Right cardiac atrium (tissue), 5 donors: ENCODE measurements around the gene MYL2. TPM values are rescaled to one million over a fixed set of nuclear protein-coding genes. Genes with fewer than 3 reads are reported as not detected.

Experiments used
- ATAC-seq, 2 donors: fragments of 200-7000 bp; cut with Tn5 transposase; one replicate each; pipeline versions ENCODE4 v1.8.0 to v1.9.1; 2020; ENCODE audit warnings: moderate library complexity in 2 of 2, mild to moderate bottlenecking in 1 of 2
- DNase-seq, 3 donors: peaks; one replicate each; pipeline ENCODE4 v3.0.0-alpha.2; 2020
- H3K27ac ChIP-seq: one replicate; pipeline ENCODE4 v1.5.1; 2013; ENCODE audit warnings: mild to moderate bottlenecking, low read length, control low read depth, moderate library complexity
- H3K27me3 ChIP-seq: one replicate; pipeline ENCODE4 v1.6.1; 2013; ENCODE audit not compliant: control insufficient read depth, insufficient read depth
- H3K4me1 ChIP-seq: one replicate; pipeline ENCODE4 v1.6.1; 2013; ENCODE audit warnings: low read length; ENCODE audit not compliant: control insufficient read depth, insufficient read depth
- H3K4me3 ChIP-seq: one replicate; pipeline ENCODE4 v1.5.1; 2013; ENCODE audit warnings: low read length, control low read depth
- H3K9me3 ChIP-seq: one replicate; pipeline ENCODE4 v1.6.1; 2013; ENCODE audit warnings: low read length; ENCODE audit not compliant: control insufficient read depth
- WGBS: extraction: QIAGEN DNeasy Blood & Tissue Kit; methylation state at CpG from one replicate; pipeline ENCODE4 v1.1.7; 2013; 5-methylcytosine and 5-hydroxymethylcytosine counted together
- intact Hi-C, 4 donors: fragments of 100-400 bp; cut with DNase I; formaldehyde crosslinking; loops; one replicate each; pipeline versions ENCODE4 v1.11.0 to v1.14.0; 2022 to 2023
- polyA plus RNA-seq: library from polyadenylated mRNA; stranded (reverse); fragments of 200-250 nt; gene quantifications from one replicate; pipeline ENCODE4 v1.2.3, GENCODE V29; 2013
- total RNA-seq, 4 donors: library from RNA; stranded (reverse); fragmentation: NEBNext Ultra II Directional; extraction: Animal tissue kit (Norgen Biotek cat#: 25700); gene quantifications; one replicate each; pipeline ENCODE4 v1.2.1, GENCODE V29; 2021
- donor health status: healthy with polysubstance abuse.
- donor health status: DM: no; HTN: yes; CAD: no.
- donor health status: DM: no; HTN: no; CAD: no.
- donor health status: DM: no; HTN: yes; CAD: no; lungs with severe emphysema.
- donor health status: DM: yes; HTN: yes; CAD: no.

Gene MYL2
- total and polyA plus RNA-seq, 5 donors: 24.0 to 435 (median 28.7) TPM

GRCh38 chr12:110930348-110931314, 10.3 kb upstream of the MYL2 start:
- intact Hi-C loops: loop anchor here in 1 of 4 donors (10.0 kb wide), 1 partner anchor 374 kb away; no protein-coding TSS in a partner anchor
- Histone ChIP-seq H3K4me1 (no peaks in the 10 kb centered on the region), H3K27ac (no peak overlapping the region), H3K4me3 (no peak overlapping the region), H3K27me3 (no peaks in the 10 kb centered on the region), H3K9me3 (no peaks in the 10 kb centered on the region)
- ATAC-seq (no peak), DNase-seq (no peak)
- 70% methylated on average over 21 of the region's 21 CpGs for WGBS

- H3K4me3 ChIP-seq: no peak overlapping the region
- ATAC-seq (no peak), DNase-seq (no peak)
- 84% methylated on average over 1 of the region's 1 CpG for WGBS
- no peaks in the 10 kb centered on the region for H3K9me3 ChIP-seq
- no peaks in the 10 kb centered on the region for H3K4me1 ChIP-seq
- intact Hi-C loops: loop anchor here in 1 of 4 donors (10.0 kb wide), 1 partner anchor 375 kb away; no protein-coding TSS in a partner anchor
- no peak overlapping the region for H3K27ac ChIP-seq
- H3K27me3 ChIP-seq: no peaks in the 10 kb centered on the region
Measured at GRCh38 chr12:110929818-110930217, 9.4 kb upstream of the MYL2 start.

- Histone ChIP-seq H3K9me3 (no peaks in the 10 kb centered on the region), H3K27ac (no peak overlapping the region), H3K4me1 (no peaks in the 10 kb centered on the region), H3K4me3 (no peak overlapping the region), H3K27me3 (no peaks in the 10 kb centered on the region)
- DNase-seq (peak; percentile 25 to 76 (median 65)), ATAC-seq (peak; percentile 48 to 68)
- WGBS: 41% methylated on average over 7 of the region's 7 CpGs
- intact Hi-C loops: no loop called here
Measured at GRCh38 chr12:110928700-110929099, 8.3 kb upstream of the MYL2 start.

- WGBS: 53% methylated on average over 6 of the region's 6 CpGs
Measured at GRCh38 chr12:110927546-110927945, 7.2 kb upstream of the MYL2 start.

GRCh38 chr12:110923692-110924334, 3.4 kb upstream of the MYL2 start:
- ATAC-seq (no peak), DNase-seq (no peak)
- H3K9me3 ChIP-seq: no peaks in the 10 kb centered on the region
- H3K4me3 ChIP-seq: no peak overlapping the region
- no peak overlapping the region for H3K27ac ChIP-seq
- H3K27me3 ChIP-seq: no peaks in the 10 kb centered on the region
- WGBS: 90% methylated on average over 9 of the region's 9 CpGs
- H3K4me1 ChIP-seq: no peaks in the 10 kb centered on the region
- intact Hi-C loops: no loop called here

More at GRCh38 chr12:110927546-110927945, 7.2 kb upstream of the MYL2 start:
- Histone ChIP-seq H3K4me3 (no peak overlapping the region), H3K27ac (no peak overlapping the region), H3K9me3 (no peaks in the 10 kb centered on the region), H3K4me1 (no peaks in the 10 kb centered on the region), H3K27me3 (no peaks in the 10 kb centered on the region)
- no peak for ATAC-seq
- intact Hi-C loops: no loop called here
- DNase-seq: no peak

- Histone ChIP-seq H3K27me3 (no peaks in the 10 kb centered on the region), H3K4me1 (no peaks in the 10 kb centered on the region), H3K27ac (no peak overlapping the region), H3K4me3 (no peak overlapping the region), H3K9me3 (no peaks in the 10 kb centered on the region)
- intact Hi-C loops: no loop called here
- 83% methylated on average over 4 of the region's 4 CpGs for WGBS
- no peak for ATAC-seq
- DNase-seq: no peak
Measured at GRCh38 chr12:110923192-110923591, 2.8 kb upstream of the MYL2 start.

GRCh38 chr12:110922652-110923051, 2.3 kb upstream of the MYL2 start:
- no peak for ATAC-seq
- Histone ChIP-seq H3K4me1 (no peaks in the 10 kb centered on the region), H3K27me3 (no peaks in the 10 kb centered on the region), H3K27ac (no peak overlapping the region), H3K9me3 (no peaks in the 10 kb centered on the region), H3K4me3 (no peak overlapping the region)
- DNase-seq: no peak
- intact Hi-C loops: no loop called here
- WGBS: 76% methylated on average over 7 of the region's 7 CpGs

GRCh38 chr12:110921262-110921661, 883 bp upstream of the MYL2 start:
- Histone ChIP-seq H3K27me3 (no peaks in the 10 kb centered on the region), H3K27ac (no peak overlapping the region), H3K4me3 (no peak overlapping the region), H3K4me1 (no peaks in the 10 kb centered on the region), H3K9me3 (no peaks in the 10 kb centered on the region)
- ATAC-seq: no peak
- DNase-seq: no peak
- WGBS: 78% methylated on average over 10 of the region's 10 CpGs
- intact Hi-C loops: no loop called here

GRCh38 chr12:110919720-110920119, 659 bp downstream of the MYL2 start:
- intact Hi-C loops: no loop called here
- Histone ChIP-seq H3K9me3 (no peaks in the 10 kb centered on the region), H3K27ac (no peak overlapping the region), H3K4me3 (peak overlapping the region; percentile 41), H3K4me1 (no peaks in the 10 kb centered on the region), H3K27me3 (no peaks in the 10 kb centered on the region)
- no peak for ATAC-seq
- 91% methylated on average over 5 of the region's 5 CpGs for WGBS
- DNase-seq: no peak

- 77% methylated on average over 7 of the region's 7 CpGs for WGBS
- Histone ChIP-seq H3K4me1 (no peaks in the 10 kb centered on the region), H3K27me3 (no peaks in the 10 kb centered on the region), H3K27ac (no peak overlapping the region), H3K4me3 (no peak overlapping the region), H3K9me3 (no peaks in the 10 kb centered on the region)
- ATAC-seq: no peak
- no peak for DNase-seq
- intact Hi-C loops: no loop called here
Measured at GRCh38 chr12:110917961-110918360, 2.4 kb downstream of the MYL2 start.

- no peaks in the 10 kb centered on the region for H3K9me3 ChIP-seq
- no peaks in the 10 kb centered on the region for H3K27me3 ChIP-seq
- no peak overlapping the region for H3K4me3 ChIP-seq
- 16% methylated on average over 5 of the region's 5 CpGs for WGBS
- intact Hi-C loops: no loop called here
- DNase-seq: no peak
- H3K27ac ChIP-seq: no peak overlapping the region
- H3K4me1 ChIP-seq: no peaks in the 10 kb centered on the region
- peak in 1 of 2 donors; percentile 35 for ATAC-seq
Measured at GRCh38 chr12:110917467-110917866, 2.9 kb downstream of the MYL2 start.
